ENCODE results near the gene PPP3CA.

Gene PPP3CA

DNA sequence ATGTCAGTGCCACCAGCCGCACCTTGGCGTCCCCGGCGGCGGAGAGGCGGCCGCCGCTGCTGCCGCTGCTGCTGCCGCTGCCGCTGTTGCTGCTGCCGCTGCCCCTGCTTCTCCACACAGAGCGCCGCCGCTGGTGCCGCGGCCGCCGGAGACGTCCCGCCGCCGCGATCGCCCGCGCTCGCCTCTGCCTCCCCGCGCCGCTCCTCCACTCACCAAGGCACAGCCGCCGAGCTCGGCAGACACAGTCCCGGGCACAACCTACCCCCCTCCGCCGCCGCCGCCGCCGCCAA, at the start of gene PPP3CA:
Gene PPP3CA, minus strand, starts transcription at position 260 of the 290 bp plus-strand sequence.
- DNase-seq: no peak

DNA sequence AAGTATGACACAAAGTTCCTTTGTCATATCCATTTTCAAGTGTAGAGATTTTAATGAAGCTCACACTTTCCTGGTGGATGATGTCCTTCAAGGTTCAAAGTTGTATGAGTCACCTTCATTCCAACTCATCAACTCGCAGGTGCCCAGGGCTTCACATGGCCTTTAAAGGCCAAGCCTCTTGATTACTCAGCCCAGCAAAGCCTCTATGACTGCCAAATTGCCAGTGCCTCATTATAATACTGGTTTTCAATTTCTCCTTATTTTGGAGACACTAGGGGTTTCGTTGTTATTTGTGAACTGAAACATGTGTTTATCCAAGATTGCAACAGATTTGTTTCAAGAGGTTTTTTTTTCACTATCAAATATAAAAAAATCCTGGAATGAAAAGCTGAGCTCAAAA, 45.9 kb upstream of the PPP3CA start:
- DNase-seq: no peak

DNA sequence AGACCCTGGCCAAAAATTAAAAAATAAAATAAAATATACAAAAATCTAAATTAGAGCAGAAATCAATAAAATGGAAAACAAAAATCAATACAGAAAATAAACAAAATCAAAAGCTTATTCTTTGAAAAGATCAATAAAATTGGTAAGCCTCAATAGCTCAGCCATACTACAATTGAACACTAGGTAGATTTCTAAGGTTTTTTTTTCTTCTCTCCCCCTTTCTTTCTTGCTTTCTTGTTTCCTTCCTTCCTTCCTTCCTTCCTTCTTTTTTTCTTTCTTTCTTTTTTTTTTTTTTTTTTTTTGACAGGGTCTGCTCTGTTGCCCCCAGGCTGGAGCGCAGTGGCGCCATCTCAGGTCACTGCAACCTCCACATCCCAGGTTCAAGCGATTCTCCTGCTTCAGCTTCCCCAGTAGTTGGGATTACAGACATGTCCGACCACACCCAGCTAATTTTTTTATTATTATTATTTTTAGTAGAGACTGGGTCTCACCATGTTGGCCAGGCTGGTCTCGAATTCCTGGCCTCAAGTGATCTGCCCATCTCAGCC, 23.4 kb upstream of the PPP3CA start:
- no peak for DNase-seq

DNA sequence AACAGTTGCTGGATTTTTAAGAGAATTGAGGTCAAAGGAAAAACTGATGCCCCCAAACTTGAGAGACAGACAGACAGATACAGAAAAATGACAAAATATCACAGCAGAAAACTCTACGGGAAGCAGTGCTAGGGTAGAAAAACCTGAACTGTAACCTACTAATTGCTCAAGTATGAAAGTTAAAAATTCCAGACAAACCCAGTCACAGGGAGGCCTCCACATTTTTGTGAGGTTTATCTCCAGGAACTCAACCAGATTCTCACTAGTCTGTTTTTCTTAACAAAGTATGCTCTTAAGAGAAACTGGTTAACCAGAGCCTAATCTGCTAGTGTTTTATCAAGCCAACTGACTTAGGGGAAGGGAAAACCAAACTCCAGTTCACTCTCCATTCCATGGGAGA, 19.9 kb upstream of the PPP3CA start:
- DNase-seq: no peak

GRCh38 chr4:101366331-101366730, 19.0 kb upstream of the PPP3CA start:
- no peak for DNase-seq

- DNase-seq: no peak
These were observed 10.4 kb upstream of the PPP3CA start for GRCh38 chr4:101357751-101358150.

DNA sequence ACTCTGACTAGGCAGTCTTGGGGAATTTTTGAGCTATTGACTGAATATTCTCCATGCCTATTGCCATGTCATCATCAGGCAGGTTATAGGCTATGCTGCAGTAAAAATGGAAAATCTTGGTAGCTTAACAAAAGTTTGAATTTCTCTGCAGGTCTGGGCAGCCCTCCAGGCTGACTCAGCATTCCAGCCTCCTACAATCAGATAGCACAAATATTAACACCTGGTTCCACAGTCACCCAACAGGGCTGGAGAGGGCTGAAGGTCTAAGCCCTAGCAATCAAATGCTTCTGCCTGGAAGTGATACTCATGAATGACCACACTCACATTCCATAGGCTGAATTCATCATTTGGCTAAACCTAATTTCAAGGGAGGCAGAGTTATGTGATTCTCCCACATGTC, 9.6 kb upstream of the PPP3CA start:
- DNase-seq: no peak

- no peak for DNase-seq
These were observed 8.7 kb upstream of the PPP3CA start for GRCh38 chr4:101355767-101356702.

DNA sequence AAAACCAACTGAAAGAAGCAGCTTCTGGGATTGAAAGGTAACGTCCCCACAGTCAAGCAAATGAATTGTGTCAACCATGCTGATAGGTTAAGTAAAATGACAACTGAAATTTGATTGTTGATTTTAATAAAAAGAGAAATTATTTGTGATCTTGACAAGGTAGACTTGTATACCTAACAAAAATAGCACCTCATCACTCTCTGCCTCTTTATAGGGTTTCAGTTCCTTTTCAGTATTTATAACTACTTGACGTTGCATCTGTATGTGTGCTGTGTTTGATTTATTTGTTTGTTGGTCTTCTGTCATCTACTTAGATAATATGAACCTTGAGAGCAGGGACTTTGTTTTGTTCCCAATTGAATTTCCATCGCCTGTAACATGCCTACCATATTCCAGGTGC, 7.9 kb upstream of the PPP3CA start:
- DNase-seq: no peak

DNA sequence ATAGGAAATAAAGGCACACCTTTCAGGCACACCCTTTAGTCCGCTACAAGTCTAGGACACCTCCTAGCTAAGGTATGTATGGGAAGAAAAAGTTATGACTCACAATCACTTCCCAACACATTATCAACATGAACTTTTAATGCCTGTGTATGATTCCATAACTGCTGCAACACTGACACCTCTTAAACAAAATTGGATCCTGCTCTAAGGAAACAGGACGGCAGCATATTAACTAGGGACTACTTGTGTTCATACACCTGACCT, 2.4 kb upstream of the PPP3CA start:
- no peak for DNase-seq

GRCh38 chr4:101348995-101349800, 1.9 kb upstream of the PPP3CA start:
- peak; percentile 6 for DNase-seq

DNA sequence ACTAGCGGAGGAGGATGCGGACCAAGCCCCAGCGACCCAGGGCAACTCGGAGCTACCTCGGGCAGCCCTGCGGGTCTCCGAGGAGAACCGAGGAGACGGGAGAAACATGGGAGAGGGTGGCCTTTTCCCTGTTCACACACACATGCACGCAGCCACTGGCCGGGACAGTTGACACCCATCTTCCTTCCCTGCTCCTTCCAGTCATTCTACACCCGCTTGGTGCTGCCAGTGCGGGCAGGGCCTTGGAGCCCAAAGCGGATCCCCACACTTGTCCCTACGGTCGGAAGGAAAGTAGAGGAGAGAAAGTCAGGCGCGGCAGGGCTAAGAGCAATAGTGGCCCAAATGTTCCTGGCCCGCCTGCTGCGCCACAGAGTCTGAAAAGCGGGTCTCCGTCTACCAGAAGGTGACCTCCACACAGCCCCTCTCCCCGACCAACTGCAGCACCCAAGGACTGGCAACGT, 1.1 kb upstream of the PPP3CA start:
- no peak for DNase-seq

DNA sequence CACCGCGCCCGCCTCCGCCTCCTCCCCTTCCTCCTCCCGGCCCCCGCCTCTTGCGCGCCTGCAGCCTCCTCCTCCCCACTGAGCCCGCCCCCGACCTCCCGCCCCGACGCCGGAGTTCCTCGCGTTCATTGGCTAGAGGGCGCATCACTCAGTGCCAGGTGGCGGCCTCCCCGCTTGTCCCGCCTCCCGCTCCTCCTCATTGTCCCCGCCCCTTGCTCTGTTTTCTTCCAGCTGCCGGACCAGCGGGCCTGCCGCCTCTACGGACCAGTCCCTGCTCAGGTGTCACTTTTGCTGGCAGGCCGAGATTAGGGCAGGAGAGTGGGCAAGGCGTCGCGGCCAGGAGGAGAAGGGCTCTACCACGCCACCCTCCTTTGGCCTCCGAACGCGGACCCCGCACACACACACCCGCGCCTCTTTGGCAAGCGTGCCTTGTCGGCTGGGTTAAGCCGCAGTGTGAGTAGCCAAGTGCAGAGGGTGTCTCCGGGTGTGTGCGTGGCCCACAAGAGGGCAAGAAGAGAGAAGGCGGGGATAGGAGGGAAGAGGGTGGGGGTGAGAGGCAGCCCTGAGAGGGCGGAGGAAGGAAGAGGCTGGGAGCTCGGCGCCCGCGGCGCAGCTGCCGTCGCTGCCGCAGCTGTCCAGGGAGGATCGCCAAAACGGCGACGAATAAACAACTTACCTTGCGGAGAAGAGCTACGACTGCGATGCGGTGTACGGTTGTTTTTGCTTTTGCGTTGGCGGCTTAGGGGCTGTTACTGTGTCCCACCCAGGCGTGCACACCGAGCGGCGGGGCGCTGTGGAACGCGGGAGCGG, 436 bp upstream of the PPP3CA start:
- DNase-seq: peak; percentile 63

- no peak for DNase-seq
These were observed 717 bp downstream of the PPP3CA start for GRCh38 chr4:101346351-101347266.

GRCh38 chr4:101345596-101346350, 1.6 kb downstream of the PPP3CA start:
- no peak for DNase-seq

GRCh38 chr4:101345271-101345595, 2.1 kb downstream of the PPP3CA start:
- no peak for DNase-seq

DNA sequence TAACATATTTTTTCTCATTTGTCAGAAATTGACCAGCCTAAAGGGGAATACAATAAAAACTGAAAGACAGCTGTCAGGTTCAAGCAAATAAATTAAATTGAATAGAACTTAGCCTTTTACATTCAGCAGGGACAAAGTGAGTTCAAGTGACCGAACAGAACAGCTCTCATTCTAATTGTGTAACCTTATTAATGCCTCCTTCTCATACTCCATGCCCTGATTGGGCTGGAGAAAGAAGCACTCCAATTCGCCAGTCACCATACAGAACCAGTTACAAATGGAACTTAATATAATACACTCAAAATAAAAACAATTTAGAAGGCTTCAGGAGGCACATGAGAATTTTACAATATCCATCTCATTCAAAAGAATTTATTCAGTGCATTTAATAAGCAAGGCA, 8.0 kb downstream of the PPP3CA start:
- DNase-seq: no peak

GRCh38 chr4:101337688-101338087, 9.6 kb downstream of the PPP3CA start:
- no peak for DNase-seq

DNA sequence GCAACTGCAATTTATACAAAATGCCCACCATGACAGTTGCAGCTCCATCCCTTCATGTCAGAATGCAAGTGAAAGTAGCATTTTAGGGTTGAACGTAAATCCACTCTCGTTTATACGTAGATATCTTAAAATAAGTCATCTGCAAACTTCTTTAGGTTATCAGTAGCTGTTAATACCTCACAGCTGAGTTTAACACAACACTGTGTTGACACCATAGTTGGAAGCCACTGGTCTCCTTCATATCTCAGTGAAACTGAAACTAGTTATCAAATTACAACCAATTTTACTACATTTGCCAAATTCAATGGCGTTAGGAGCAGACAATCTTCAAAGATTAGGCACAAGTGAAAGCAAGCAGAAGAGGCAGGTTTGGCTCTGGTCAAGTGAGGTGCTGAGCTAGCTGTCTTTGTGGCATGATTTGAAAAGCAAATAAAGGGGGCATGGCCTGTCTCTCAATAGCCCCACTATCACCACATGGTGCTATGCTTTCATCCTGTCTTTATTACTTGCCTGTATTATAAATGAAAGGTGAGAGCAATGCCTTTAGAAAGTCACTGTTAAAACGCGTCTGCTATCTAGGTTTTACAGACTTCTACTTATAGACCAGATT, 12.3 kb downstream of the PPP3CA start:
- no peak for DNase-seq

DNA sequence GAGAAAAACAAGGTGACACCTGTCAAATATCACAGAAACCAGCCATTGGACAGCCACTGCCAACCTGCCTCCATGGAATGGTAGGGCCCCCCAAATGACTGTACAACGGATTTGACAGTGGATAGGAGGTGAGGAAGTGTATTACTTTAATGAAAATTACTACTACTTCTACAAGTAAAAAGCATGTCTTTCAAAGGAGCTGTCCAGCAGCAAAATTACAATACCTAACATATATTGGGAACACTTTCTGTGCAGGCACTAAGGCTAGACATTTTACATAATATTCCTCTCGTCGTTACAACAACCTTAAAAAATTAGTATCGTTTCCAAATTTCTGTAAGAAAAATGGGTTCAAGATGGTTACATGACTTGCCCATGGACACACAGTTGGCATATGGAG, 14.9 kb downstream of the PPP3CA start:
- DNase-seq: no peak

DNA sequence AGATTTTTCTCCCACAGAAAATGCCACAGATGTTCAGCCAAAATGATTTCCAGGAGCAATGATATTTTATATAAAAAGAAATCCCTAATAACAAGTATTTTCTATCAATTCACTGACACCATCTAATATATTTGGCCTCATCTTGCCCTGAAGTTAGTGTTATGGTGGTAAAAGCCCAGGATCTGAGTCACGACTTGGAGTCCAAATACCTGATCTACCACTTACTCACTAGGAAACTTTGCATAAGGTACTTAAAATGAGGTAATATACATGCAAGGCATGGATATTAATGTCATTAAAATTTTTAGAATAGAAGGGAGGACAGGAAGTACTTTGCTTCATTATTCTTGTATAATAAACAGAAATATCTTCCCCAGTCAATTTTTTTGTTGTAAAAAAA, 16.3 kb downstream of the PPP3CA start:
- no peak for DNase-seq
